ENCODE measurements around the gene FAM81A. TPM values are rescaled to one million over a fixed set of nuclear protein-coding genes. Genes with fewer than 3 reads are reported as not detected.

Gene FAM81A
- total and polyA plus RNA-seq, 4 donors = under 0.01 to 0.13 (median 0.07) TPM

DNA sequence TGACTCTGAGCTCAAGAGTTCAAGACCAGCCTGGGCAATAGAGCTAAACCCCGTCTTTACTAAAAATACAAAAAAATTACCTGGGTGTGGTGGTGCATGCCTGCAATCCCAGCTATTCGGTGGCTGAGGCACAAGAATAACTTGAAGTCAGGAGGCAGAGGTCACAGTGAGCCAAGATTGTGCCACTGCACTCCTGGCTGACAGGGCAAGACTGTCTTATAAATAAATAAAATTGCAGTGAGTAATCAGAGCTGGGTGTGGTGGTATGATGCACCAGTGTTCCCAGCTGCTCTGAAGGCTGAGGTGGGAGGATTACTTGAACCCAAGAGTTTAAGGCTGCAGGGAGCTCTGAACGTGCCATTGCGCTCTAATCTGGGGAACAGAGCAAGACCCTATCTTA, 117.7 kb downstream of the FAM81A start:
- H3K4me3 ChIP-seq (ENCODE audit: low read depth in 1 of 3, low read length in 3 of 3) = no peak overlapping the region
- no peak overlapping the region for H3K27ac ChIP-seq (ENCODE audit: low read depth in 1 of 2, low read length in 2 of 2)
- H3K9me3 ChIP-seq (ENCODE audit: control insufficient read depth in 4 of 4, low read length in 3 of 4) = no peaks in the 10 kb centered on the region
- TF ChIP-seq FOXA1 (IDR thresholded peaks at IDR 0.05) (no peak), GABPA (IDR thresholded peaks at IDR 0.05 in 1 of 2, conservative IDR thresholded peaks at IDR 0.05 in 1 of 2) (no peak), NR2F2 (IDR thresholded peaks at IDR 0.05) (no peak), YY1 (IDR thresholded peaks at IDR 0.05) (no peak), FOXA2 (IDR thresholded peaks at IDR 0.05) (no peak), HNF4A (conservative IDR thresholded peaks at IDR 0.05) (no peak), JUND (IDR thresholded peaks at IDR 0.05) (no peak), RXRA (IDR thresholded peaks at IDR 0.05) (no peak), SP1 (IDR thresholded peaks at IDR 0.05) (no peak), HNF4G (IDR thresholded peaks at IDR 0.05) (no peak), TAF1 (conservative IDR thresholded peaks at IDR 0.05) (no peak), RAD21 (IDR thresholded peaks at IDR 0.05) (no peak), ZBTB33 (IDR thresholded peaks at IDR 0.05) (no peak), EGR1 (IDR thresholded peaks at IDR 0.05; ENCODE audit: low read depth in 2 of 2) (no peak)
- TF ChIP-seq, protein P1, sequence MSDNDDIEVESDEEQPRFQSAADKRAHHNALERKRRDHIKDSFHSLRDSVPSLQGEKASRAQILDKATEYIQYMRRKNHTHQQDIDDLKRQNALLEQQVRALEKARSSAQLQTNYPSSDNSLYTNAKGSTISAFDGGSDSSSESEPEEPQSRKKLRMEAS (IDR thresholded peaks at IDR 0.05) = no peak
- TF ChIP-seq, protein P2, sequence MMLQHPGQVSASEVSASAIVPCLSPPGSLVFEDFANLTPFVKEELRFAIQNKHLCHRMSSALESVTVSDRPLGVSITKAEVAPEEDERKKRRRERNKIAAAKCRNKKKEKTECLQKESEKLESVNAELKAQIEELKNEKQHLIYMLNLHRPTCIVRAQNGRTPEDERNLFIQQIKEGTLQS (IDR thresholded peaks at IDR 0.05) = no peak
- TF ChIP-seq, protein P3, sequence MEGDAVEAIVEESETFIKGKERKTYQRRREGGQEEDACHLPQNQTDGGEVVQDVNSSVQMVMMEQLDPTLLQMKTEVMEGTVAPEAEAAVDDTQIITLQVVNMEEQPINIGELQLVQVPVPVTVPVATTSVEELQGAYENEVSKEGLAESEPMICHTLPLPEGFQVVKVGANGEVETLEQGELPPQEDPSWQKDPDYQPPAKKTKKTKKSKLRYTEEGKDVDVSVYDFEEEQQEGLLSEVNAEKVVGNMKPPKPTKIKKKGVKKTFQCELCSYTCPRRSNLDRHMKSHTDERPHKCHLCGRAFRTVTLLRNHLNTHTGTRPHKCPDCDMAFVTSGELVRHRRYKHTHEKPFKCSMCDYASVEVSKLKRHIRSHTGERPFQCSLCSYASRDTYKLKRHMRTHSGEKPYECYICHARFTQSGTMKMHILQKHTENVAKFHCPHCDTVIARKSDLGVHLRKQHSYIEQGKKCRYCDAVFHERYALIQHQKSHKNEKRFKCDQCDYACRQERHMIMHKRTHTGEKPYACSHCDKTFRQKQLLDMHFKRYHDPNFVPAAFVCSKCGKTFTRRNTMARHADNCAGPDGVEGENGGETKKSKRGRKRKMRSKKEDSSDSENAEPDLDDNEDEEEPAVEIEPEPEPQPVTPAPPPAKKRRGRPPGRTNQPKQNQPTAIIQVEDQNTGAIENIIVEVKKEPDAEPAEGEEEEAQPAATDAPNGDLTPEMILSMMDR (IDR thresholded peaks at IDR 0.05; ENCODE audit: low read depth, low read length, missing input control) = no peak
- TF ChIP-seq, protein P4, sequence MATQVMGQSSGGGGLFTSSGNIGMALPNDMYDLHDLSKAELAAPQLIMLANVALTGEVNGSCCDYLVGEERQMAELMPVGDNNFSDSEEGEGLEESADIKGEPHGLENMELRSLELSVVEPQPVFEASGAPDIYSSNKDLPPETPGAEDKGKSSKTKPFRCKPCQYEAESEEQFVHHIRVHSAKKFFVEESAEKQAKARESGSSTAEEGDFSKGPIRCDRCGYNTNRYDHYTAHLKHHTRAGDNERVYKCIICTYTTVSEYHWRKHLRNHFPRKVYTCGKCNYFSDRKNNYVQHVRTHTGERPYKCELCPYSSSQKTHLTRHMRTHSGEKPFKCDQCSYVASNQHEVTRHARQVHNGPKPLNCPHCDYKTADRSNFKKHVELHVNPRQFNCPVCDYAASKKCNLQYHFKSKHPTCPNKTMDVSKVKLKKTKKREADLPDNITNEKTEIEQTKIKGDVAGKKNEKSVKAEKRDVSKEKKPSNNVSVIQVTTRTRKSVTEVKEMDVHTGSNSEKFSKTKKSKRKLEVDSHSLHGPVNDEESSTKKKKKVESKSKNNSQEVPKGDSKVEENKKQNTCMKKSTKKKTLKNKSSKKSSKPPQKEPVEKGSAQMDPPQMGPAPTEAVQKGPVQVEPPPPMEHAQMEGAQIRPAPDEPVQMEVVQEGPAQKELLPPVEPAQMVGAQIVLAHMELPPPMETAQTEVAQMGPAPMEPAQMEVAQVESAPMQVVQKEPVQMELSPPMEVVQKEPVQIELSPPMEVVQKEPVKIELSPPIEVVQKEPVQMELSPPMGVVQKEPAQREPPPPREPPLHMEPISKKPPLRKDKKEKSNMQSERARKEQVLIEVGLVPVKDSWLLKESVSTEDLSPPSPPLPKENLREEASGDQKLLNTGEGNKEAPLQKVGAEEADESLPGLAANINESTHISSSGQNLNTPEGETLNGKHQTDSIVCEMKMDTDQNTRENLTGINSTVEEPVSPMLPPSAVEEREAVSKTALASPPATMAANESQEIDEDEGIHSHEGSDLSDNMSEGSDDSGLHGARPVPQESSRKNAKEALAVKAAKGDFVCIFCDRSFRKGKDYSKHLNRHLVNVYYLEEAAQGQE (IDR thresholded peaks at IDR 0.05) = no peak
- peaks cover 0 to 7% (median 1%) of the 10 kb centered on the region in 4 donors for H3K4me1 ChIP-seq (ENCODE audit: control insufficient read depth in 4 of 4, insufficient read depth in 4 of 4, low read length in 3 of 4)
- WGBS = 87% methylated on average over 4 of the region's 4 CpGs
- no peaks in the 10 kb centered on the region for H3K36me3 ChIP-seq (ENCODE audit: control insufficient read depth in 4 of 4, insufficient read depth in 3 of 4, low read depth in 1 of 4, low read length in 3 of 4)
- H3K27me3 ChIP-seq (ENCODE audit: control insufficient read depth in 4 of 4, insufficient read depth in 4 of 4, low read length in 3 of 4) = no peaks in the 10 kb centered on the region
- no peak for DNase-seq (ENCODE audit: low spot score)
- no peak overlapping the region for H3K9ac ChIP-seq (ENCODE audit: low read depth in 1 of 2, low read length in 2 of 2)

Measured in liver (tissue), 9 donors.